Endothelial cell (in vitro differentiated cells): ENCODE measurements around the gene C15orf62. TPM values are rescaled to one million over a fixed set of nuclear protein-coding genes. Genes with fewer than 3 reads are reported as not detected.

Source experiments
- DNase-seq: peaks from one replicate; pipeline ENCODE4 v3.0.0; 2021; ENCODE audit warnings: low spot score
- H3K27ac Mint-ChIP-seq: one replicate; pipeline ENCODE4 v1.8.0; 2021; ENCODE audit warnings: mixed read lengths, inconsistent platforms; ENCODE audit not compliant: unreplicated experiment
- H3K27me3 Mint-ChIP-seq: one replicate; pipeline ENCODE4 v1.8.0; 2021; ENCODE audit warnings: mild to moderate bottlenecking, moderate library complexity, mixed read lengths, inconsistent platforms; ENCODE audit not compliant: unreplicated experiment
- H3K36me3 Mint-ChIP-seq: one replicate; pipeline ENCODE4 v1.8.0; 2021; ENCODE audit warnings: mild to moderate bottlenecking, low read depth, mixed read lengths, inconsistent platforms; ENCODE audit not compliant: unreplicated experiment
- H3K4me1 Mint-ChIP-seq: one replicate; pipeline ENCODE4 v1.8.0; 2021; ENCODE audit warnings: mild to moderate bottlenecking, mixed read lengths, inconsistent platforms; ENCODE audit not compliant: unreplicated experiment
- H3K4me3 Mint-ChIP-seq: one replicate; pipeline ENCODE4 v1.8.0; 2021; ENCODE audit warnings: mild to moderate bottlenecking, mixed read lengths, inconsistent platforms; ENCODE audit not compliant: unreplicated experiment
- H3K9me3 Mint-ChIP-seq: one replicate; pipeline ENCODE4 v1.8.0; 2021; ENCODE audit warnings: mixed read lengths, inconsistent platforms; ENCODE audit not compliant: unreplicated experiment
- total RNA-seq: library from RNA; stranded (reverse); fragmentation: NEBNext Ultra II Directional; extraction: Animal tissue kit (Norgen Biotek cat#: 25700); gene quantifications from one replicate; pipeline ENCODE4 v1.2.1, GENCODE V29; 2021; ENCODE audit not compliant: unreplicated experiment
- TF ChIP-seq, protein P1 (sequence below): fragments of 200-600 bp; sonication (generic); IDR thresholded peaks from one replicate; pipeline ENCODE4 v1.5.0; 2021; ENCODE audit warnings: antibody characterized with exemption; ENCODE audit not compliant: unreplicated experiment

Gene C15orf62
- total RNA-seq, 1 donor from 2014 or later: not detected

GRCh38 chr15:40747685-40748631 lies 21.8 kb upstream of the C15orf62 start:
- peaks cover 3% of the 10 kb centered on the region for H3K27me3 Mint-ChIP-seq
- H3K4me1 Mint-ChIP-seq: peaks cover 2% of the 10 kb centered on the region
- no peaks in the 10 kb centered on the region for H3K9me3 Mint-ChIP-seq
- H3K27ac Mint-ChIP-seq: no peak overlapping the region
- TF ChIP-seq, protein P1, sequence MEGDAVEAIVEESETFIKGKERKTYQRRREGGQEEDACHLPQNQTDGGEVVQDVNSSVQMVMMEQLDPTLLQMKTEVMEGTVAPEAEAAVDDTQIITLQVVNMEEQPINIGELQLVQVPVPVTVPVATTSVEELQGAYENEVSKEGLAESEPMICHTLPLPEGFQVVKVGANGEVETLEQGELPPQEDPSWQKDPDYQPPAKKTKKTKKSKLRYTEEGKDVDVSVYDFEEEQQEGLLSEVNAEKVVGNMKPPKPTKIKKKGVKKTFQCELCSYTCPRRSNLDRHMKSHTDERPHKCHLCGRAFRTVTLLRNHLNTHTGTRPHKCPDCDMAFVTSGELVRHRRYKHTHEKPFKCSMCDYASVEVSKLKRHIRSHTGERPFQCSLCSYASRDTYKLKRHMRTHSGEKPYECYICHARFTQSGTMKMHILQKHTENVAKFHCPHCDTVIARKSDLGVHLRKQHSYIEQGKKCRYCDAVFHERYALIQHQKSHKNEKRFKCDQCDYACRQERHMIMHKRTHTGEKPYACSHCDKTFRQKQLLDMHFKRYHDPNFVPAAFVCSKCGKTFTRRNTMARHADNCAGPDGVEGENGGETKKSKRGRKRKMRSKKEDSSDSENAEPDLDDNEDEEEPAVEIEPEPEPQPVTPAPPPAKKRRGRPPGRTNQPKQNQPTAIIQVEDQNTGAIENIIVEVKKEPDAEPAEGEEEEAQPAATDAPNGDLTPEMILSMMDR: no peak
- no peak for DNase-seq
- H3K4me3 Mint-ChIP-seq: no peak overlapping the region
- H3K36me3 Mint-ChIP-seq: peaks cover 25% of the 10 kb centered on the region

- H3K4me3 Mint-ChIP-seq: no peak overlapping the region
- no peak overlapping the region for H3K27ac Mint-ChIP-seq
- H3K27me3 Mint-ChIP-seq: peaks cover 5% of the 10 kb centered on the region
- no peaks in the 10 kb centered on the region for H3K9me3 Mint-ChIP-seq
- peaks cover 30% of the 10 kb centered on the region for H3K36me3 Mint-ChIP-seq
- no peak for DNase-seq
- H3K4me1 Mint-ChIP-seq: peaks cover 5% of the 10 kb centered on the region
- TF ChIP-seq, protein P1: no peak
Measured at GRCh38 chr15:40749151-40749630, 20.6 kb upstream of the C15orf62 start.

DNA sequence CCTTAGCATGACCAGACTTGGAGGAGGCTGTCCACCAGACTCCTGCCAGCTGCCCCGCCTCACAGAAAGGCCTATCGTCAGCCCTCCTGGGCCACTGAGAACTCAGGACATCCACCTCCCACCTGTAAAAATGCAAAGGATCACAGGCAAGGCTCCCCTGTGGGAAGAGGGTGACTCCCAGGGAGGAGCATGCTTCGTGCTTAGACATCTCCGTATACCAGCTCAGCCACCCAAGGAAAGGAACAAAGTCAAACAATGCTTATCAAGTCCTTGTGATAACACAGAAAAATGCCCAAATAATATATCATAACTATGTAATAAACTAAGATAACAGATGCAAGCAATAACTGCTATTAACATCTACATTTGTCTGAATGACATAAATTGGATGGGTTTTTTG lies 18.9 kb upstream of the C15orf62 start:
- Mint-ChIP-seq H3K4me1 (peaks cover 6% of the 10 kb centered on the region), H3K9me3 (no peaks in the 10 kb centered on the region), H3K36me3 (peaks cover 26% of the 10 kb centered on the region), H3K27ac (no peak overlapping the region), H3K4me3 (no peak overlapping the region), H3K27me3 (peaks cover 7% of the 10 kb centered on the region)
- DNase-seq: no peak
- TF ChIP-seq, protein P1: no peak

- H3K36me3 Mint-ChIP-seq: peaks cover 23% of the 10 kb centered on the region
- peaks cover 6% of the 10 kb centered on the region for H3K4me1 Mint-ChIP-seq
- DNase-seq: no peak
- H3K9me3 Mint-ChIP-seq: no peaks in the 10 kb centered on the region
- peaks cover 7% of the 10 kb centered on the region for H3K27me3 Mint-ChIP-seq
- TF ChIP-seq, protein P1: no peak
- H3K27ac Mint-ChIP-seq: no peak overlapping the region
- H3K4me3 Mint-ChIP-seq: no peak overlapping the region
Measured at GRCh38 chr15:40751745-40752144, 18.0 kb upstream of the C15orf62 start.

DNA sequence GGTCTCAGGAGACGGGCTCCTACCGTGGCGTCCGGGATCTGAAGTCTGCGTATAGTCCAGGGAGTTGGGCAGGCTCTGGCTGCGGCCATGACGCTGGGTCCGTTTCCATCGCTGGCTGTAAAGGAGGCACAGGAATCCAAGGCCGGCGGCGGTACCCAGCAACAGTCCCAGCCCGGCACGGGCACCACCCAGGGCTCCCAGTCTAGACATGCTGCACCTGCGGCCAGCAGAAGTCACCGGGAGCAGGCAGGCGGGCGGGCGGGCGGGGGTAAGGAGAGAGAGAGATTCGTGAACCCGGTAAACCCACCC lies 15.3 kb upstream of the C15orf62 start:
- TF ChIP-seq, protein P1: no peak
- Mint-ChIP-seq H3K4me1 (peaks cover 6% of the 10 kb centered on the region), H3K4me3 (peak overlapping the region; percentile 92), H3K9me3 (no peaks in the 10 kb centered on the region), H3K27me3 (peaks cover 4% of the 10 kb centered on the region), H3K27ac (no peak overlapping the region), H3K36me3 (peaks cover 19% of the 10 kb centered on the region)
- no peak for DNase-seq
